HepG2 (cell line): ENCODE measurements around the gene TPSD1. TPM values are rescaled to one million over a fixed set of nuclear protein-coding genes. Genes with fewer than 3 reads are reported as not detected.
"Not testable (repeated sequence)": the region's sequence is repeated elsewhere in the genome, so short reads cannot be mapped to it uniquely, and the experiment has no call there.

Experiments
- ATAC-seq: fragments of 200-7000 bp; cut with Tn5 transposase; 3 replicates; pipeline ENCODE4 v1.9.1; 2020; ENCODE audit warnings: mild to moderate bottlenecking, moderate library complexity
- Bru-seq: library from RNA; stranded (reverse); fragments of 400-500 nt; gene quantifications from one replicate; lab custom pipeline; 2021; lab: Mats Ljungman, UMichigan
- BruChase-seq, 2 experiments: library from RNA; stranded (reverse); fragments of 400-500 nt; gene quantifications; one replicate each; lab custom pipeline; 2021; lab: Mats Ljungman, UMichigan
- BruUV-seq: library from RNA; stranded (reverse); fragments of 400-500 nt; replicated peaks from 2 replicates; lab custom pipeline; 2021; lab: Mats Ljungman, UMichigan
- CTCF ChIA-PET: fragments of 300-600 bp; formaldehyde crosslinking; extraction: SDS; loops from one replicate; lab custom pipeline; 2021; ENCODE audit warnings: low total read pairs, inconsistent platforms, low intra/inter-chr PET ratio; lab: Yijun Ruan, JAX
- POLR2A ChIA-PET: fragments of 350-600 bp; sonication (Branson Sonifier 250); formaldehyde crosslinking; loops from one replicate; lab custom pipeline; 2020; ENCODE audit warnings: antibody characterized with exemption, inconsistent platforms; lab: Yijun Ruan, JAX
- DNase-seq: peaks from one replicate; pipeline ENCODE4 v3.0.0-alpha.2; 2015; ENCODE audit warnings: low spot score
- FAIRE-seq: peaks from 3 replicates; lab custom pipeline; 2011; peaks lifted over from hg19 to GRCh38; lab: Jason Lieb, UNC
- H2AFZ ChIP-seq: one replicate; pipeline ENCODE4 v1.6.1; 2011; ENCODE audit warnings: low read length, inconsistent platforms
- H3K27ac ChIP-seq: fragments of 300-600 bp; 3 replicates; pipeline ENCODE4 v1.8.0; 2011; ENCODE audit warnings: mixed run types, mild to moderate bottlenecking, mixed read lengths, low read length, inconsistent platforms; ENCODE audit not compliant: insufficient read depth; ENCODE audit errors: extremely low read length
- H3K27me3 ChIP-seq, 2 experiments: fragments of 200-600 bp in 1 of 2; 2 replicates in 1 of 2; 3 replicates in 1 of 2; pipeline versions ENCODE4 v1.6.0 to v1.8.0; 2011; ENCODE audit warnings: low read length in 2 of 2, mild to moderate bottlenecking in 2 of 2, moderate library complexity in 2 of 2, inconsistent platforms in 1 of 2; ENCODE audit not compliant: insufficient read depth in 2 of 2, control insufficient read depth in 1 of 2
- H3K36me3 ChIP-seq, 2 experiments: fragments of 200-600 bp in 1 of 2; replicated peaks in 1 of 2; 2 replicates in 1 of 2; 3 replicates in 1 of 2; pipeline versions ENCODE4 v1.5.1 to v1.8.0; 2011; ENCODE audit warnings: low read length in 2 of 2, inconsistent platforms in 1 of 2; ENCODE audit not compliant: insufficient read depth in 2 of 2, control insufficient read depth in 1 of 2
- H3K4me1 ChIP-seq: 2 replicates; pipeline ENCODE4 v1.5.1; 2012; ENCODE audit warnings: low read length, inconsistent platforms; ENCODE audit not compliant: insufficient read depth
- H3K4me2 ChIP-seq: 2 replicates; pipeline ENCODE4 v1.6.0; 2011; ENCODE audit warnings: low read depth, low read length, inconsistent platforms
- H3K4me3 ChIP-seq, 3 experiments: fragments of 200-600 bp in 1 of 3; sonication (generic), shearing (Covaris generic) in 1 of 3; replicated peaks in 1 of 3; 2 replicates each; pipeline ENCODE4 v1.5.1; 2011 to 2016; ENCODE audit warnings: low read length in 3 of 3, inconsistent platforms in 2 of 3, low read depth in 2 of 3, mild to moderate bottlenecking in 2 of 3, control low read depth in 1 of 3, mixed read lengths in 1 of 3; ENCODE audit not compliant: insufficient read depth in 1 of 3
- H3K79me2 ChIP-seq: one replicate; pipeline ENCODE4 v1.6.1; 2011; ENCODE audit warnings: low read length, inconsistent platforms; ENCODE audit not compliant: insufficient read depth
- H3K9ac ChIP-seq: 2 replicates; pipeline ENCODE4 v1.6.0; 2011; ENCODE audit warnings: mild to moderate bottlenecking, low read depth, low read length, inconsistent platforms; ENCODE audit not compliant: insufficient read depth
- H3K9me3 ChIP-seq: 2 replicates; pipeline ENCODE4 v1.5.1; 2012; ENCODE audit warnings: mild to moderate bottlenecking, low read length
- H4K20me1 ChIP-seq: 2 replicates; pipeline ENCODE4 v1.6.0; 2011; ENCODE audit warnings: inconsistent platforms, mild to moderate bottlenecking, low read length, moderate library complexity; ENCODE audit not compliant: insufficient read depth
- ZSCAN22 ChIP-seq: sonication (generic); formaldehyde crosslinking; IDR thresholded peaks from 2 replicates; pipeline ENCODE4 v1.4.0; 2020; ENCODE audit warnings: mild to moderate bottlenecking, missing genetic modification reagents
- WGBS: methylation state at CpG from one replicate; pipeline ENCODE4 v1.1.6; 2017; ENCODE audit warnings: low lambda C conversion rate; 5-methylcytosine and 5-hydroxymethylcytosine counted together
- in situ Hi-C: cut with HindIII; loops from 2 replicates; pipeline ENCODE4 v1.10.0; 2017; ENCODE audit warnings: low pct_unique_long_range_greater_than_20kb; ENCODE audit not compliant: extremely low pct_ligation_motif_present
- intact Hi-C: fragments of 100-400 bp; cut with micrococcal nuclease; formaldehyde crosslinking; loops from one replicate; pipeline ENCODE4 v1.10.0; 2022; ENCODE audit not compliant: unreplicated experiment
- long read RNA-seq, 2 experiments: library from RNA in 1 of 2; library from polyadenylated mRNA in 1 of 2; stranded (forward) in 1 of 2; unstranded in 1 of 2; transcript quantifications; one replicate each; pipeline ENCODE4 v2.0.0, GENCODE V29; 2019 to 2022
- polyA minus RNA-seq, 3 experiments: library from RNA; depleted of rRNA, polyadenylated mRNA; stranded (reverse); fragments of >200 nt; gene quantifications; 2 replicates each; pipeline ENCODE4 v1.2.3, GENCODE V29; 2011; ENCODE audit warnings: low replicate concordance in 1 of 3
- polyA plus RNA-seq, 8 experiments: library from polyadenylated mRNA; depleted of rRNA in 3 of 8; stranded (reverse) in 7 of 8; unstranded in 1 of 8; fragments of >200 nt; fragmentation: Illumina TruSeq in 4 of 8; extraction: Trizol in 4 of 8; gene quantifications; 2 replicates each; pipeline versions ENCODE4 v1.2.1 to v1.2.3, GENCODE V29; 2011 to 2016; ENCODE audit warnings: low read depth in 4 of 8, missing spikeins in 1 of 8, mixed read lengths in 1 of 8; ENCODE audit not compliant: insufficient read depth in 1 of 8
- total RNA-seq, 5 experiments: library from RNA; depleted of rRNA; stranded (reverse); fragments of >200 nt; fragmentation: Illumina TruSeq; extraction: Trizol; gene quantifications; 2 replicates each; pipeline ENCODE4 v1.2.3, GENCODE V29; 2016; ENCODE audit warnings: low read depth in 1 of 5
- TF ChIP-seq, protein P1 (sequence below): sonication (generic); formaldehyde crosslinking; IDR thresholded peaks from 2 replicates; pipeline ENCODE4 v1.5.0; 2020; ENCODE audit warnings: missing genetic modification reagents

Gene TPSD1
- total RNA-seq (2016; rRNA removed; fragmentation: Illumina TruSeq; extraction: Trizol) (not detected in 2 replicates), polyA plus RNA-seq (2011; rRNA removed) (not detected in 2 replicates), polyA minus RNA-seq (2011; rRNA and poly(A)+ RNA removed; ENCODE audit: low replicate concordance) (not detected in 2 replicates), Bru-seq, nascent RNA (not detected), BruChase-seq, experiment 1, labeled RNA remaining after a 6-hour chase (not detected), BruChase-seq, experiment 2, labeled RNA remaining after a 2-hour chase (not detected)
- total RNA-seq (2016; cell fraction: cytosol; rRNA removed; fragmentation: Illumina TruSeq; extraction: Trizol; ENCODE audit: low read depth): not detected in 2 replicates
- total RNA-seq (2016; cell fraction: insoluble cytoplasmic fraction; rRNA removed; fragmentation: Illumina TruSeq; extraction: Trizol): not detected in 2 replicates
- not detected in 2 replicates for total RNA-seq (2016; cell fraction: membrane; rRNA removed; fragmentation: Illumina TruSeq; extraction: Trizol)
- total RNA-seq (2016; cell fraction: nucleus; rRNA removed; fragmentation: Illumina TruSeq; extraction: Trizol): not detected in 2 replicates
- polyA plus RNA-seq (2011; cell fraction: cytosol; rRNA removed): not detected in 2 replicates
- polyA plus RNA-seq (2011; cell fraction: nucleus; rRNA removed): not detected in 2 replicates
- not detected in 2 replicates for polyA plus RNA-seq (2012)
- not detected in 2 replicates for polyA plus RNA-seq (2016; cell fraction: cytosol; fragmentation: Illumina TruSeq; extraction: Trizol; ENCODE audit: low read depth)
- polyA plus RNA-seq (2016; cell fraction: insoluble cytoplasmic fraction; fragmentation: Illumina TruSeq; extraction: Trizol; ENCODE audit: low read depth): not detected in 2 replicates
- polyA plus RNA-seq (2016; cell fraction: membrane; fragmentation: Illumina TruSeq; extraction: Trizol; ENCODE audit: low read depth): not detected in 2 replicates
- not detected in 2 replicates for polyA plus RNA-seq (2016; cell fraction: nucleus; fragmentation: Illumina TruSeq; extraction: Trizol; ENCODE audit: insufficient read depth, low read depth)
- not detected in 2 replicates for polyA minus RNA-seq (2011; cell fraction: cytosol; rRNA and poly(A)+ RNA removed)
- polyA minus RNA-seq (2011; cell fraction: nucleus; rRNA and poly(A)+ RNA removed): not detected in 2 replicates
- long read RNA-seq, experiment 1: 0 reads
- long read RNA-seq, experiment 2: 0 reads

DNA sequence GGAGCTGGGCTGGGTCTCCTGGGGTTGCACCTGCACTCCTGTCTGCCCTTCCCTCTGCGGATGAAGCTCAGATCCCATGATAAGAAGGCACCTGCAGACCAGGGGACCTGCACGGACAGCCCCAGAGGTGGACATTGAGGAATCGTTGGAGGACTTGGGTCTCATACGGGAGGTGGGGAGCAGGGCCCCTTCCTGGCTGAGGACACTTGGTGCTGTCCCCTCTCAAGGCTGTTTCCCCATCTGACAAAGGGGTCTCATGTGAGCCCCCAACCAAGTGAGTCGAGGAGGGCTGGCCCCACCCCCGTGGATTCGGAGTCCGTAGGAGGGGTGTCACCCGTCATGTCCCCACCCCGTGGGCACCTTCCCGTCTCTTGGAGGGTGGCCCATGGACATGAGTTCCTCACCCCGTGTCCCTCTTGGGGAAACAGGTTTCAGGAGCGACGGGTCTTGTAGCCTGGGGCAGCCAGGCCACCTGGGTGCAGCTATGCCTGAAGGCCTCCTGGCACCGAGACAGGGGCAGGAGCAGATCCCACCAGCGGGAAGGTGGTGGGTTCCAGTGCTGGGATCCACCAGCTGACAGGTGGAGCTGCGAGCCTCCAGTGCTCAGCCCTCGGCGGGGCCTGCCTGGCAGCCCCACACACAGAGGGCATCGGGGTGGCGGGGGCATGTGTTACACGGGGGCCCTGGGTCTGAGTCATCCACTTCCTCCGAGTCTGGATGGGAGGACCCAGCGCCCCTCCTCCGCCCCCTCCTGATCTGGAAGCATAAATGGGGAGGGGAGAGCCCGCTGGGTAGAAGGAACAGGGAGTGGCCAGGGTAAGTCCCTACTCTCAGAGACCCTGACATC, at the start of gene TPSD1:
TSS of gene TPSD1 (plus strand) at position 794 of the 847 bp plus-strand sequence. CDS start 212 bp downstream, outside the sequence.
- 8% methylated on average over 9 of the region's 26 CpGs for WGBS
- H3K27ac ChIP-seq, DNase-seq, H4K20me1 ChIP-seq, H3K4me1 ChIP-seq, H3K4me2 ChIP-seq, BruUV-seq, H2AFZ ChIP-seq, in situ Hi-C loops, H3K36me3 ChIP-seq, intact Hi-C loops, POLR2A ChIA-PET, H3K9ac ChIP-seq, H3K79me2 ChIP-seq, H3K9me3 ChIP-seq, CTCF ChIA-PET, H3K4me3 ChIP-seq, FAIRE-seq: not testable (repeated sequence)
- peak; percentile 8; the same call in 2 of the 3 replicates for ATAC-seq
- peaks cover 13 to 35% of the 10 kb centered on the region in 2 experiments; a peak in 4 of 5 replicates for H3K27me3 ChIP-seq

DNA sequence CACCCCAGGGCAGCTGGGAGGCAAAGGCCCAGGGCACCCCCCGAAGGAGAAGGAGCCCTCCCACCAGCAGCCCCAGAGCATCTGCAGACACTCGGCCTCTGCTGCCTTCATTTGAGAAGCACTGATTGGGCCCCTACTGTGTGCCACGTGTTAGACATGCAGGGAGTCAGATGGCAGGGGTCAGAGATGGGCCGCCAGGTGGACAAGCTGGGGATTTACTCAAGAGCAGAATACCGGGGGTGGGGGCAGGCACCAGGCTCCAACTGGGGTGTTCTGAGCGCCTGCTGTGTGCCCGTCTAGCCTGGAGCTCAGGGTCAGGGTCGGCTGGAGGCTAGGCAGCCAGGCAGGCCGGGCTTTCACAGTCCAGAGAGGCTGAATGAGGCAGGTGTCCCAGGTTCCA, 49.5 kb upstream of the TPSD1 start:
- intact Hi-C loops: no loop called here
- 19% methylated on average over 5 of the region's 9 CpGs for WGBS

More for the DNA sequence above, 49.5 kb upstream of the TPSD1 start:
- ChIA-PET CTCF (no interaction called here), POLR2A (interaction anchor here (0.6 kb wide), 1 partner anchor 19 kb away, joined by 4 read pairs; the partner anchor contains the start of gene TPSG1)
- in situ Hi-C loops: loop anchor here (25.0 kb wide), 1 partner anchor 394 kb away; the partner anchor contains the start of gene GNG13
- H3K9me3 ChIP-seq: no peaks in the 10 kb centered on the region
- no peak overlapping the region for H3K4me3 ChIP-seq
- ATAC-seq: peak; percentile 8; the same call in 2 of the 3 replicates
- H3K79me2 ChIP-seq: no peaks in the 10 kb centered on the region
- H3K27ac ChIP-seq: no peak overlapping the region
- BruUV-seq: no TSS peak
- no peaks in the 10 kb centered on the region for H3K36me3 ChIP-seq
- TF ChIP-seq, protein P1, sequence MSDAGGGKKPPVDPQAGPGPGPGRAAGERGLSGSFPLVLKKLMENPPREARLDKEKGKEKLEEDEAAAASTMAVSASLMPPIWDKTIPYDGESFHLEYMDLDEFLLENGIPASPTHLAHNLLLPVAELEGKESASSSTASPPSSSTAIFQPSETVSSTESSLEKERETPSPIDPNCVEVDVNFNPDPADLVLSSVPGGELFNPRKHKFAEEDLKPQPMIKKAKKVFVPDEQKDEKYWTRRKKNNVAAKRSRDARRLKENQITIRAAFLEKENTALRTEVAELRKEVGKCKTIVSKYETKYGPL (CRISPR knock-in tag): no peak
- TF ChIP-seq ZSCAN22 (CRISPR knock-in tag): peak; percentile 49; the same call in 1 of the 2 replicates
- peaks cover 0 to 11% of the 10 kb centered on the region in 2 experiments; a peak in 2 of 5 replicates for H3K27me3 ChIP-seq
- no peaks in the 10 kb centered on the region for H3K4me1 ChIP-seq
- no peak overlapping the region for H2AFZ ChIP-seq
- H3K9ac ChIP-seq: no peak overlapping the region
- peak; percentile 23 for DNase-seq
- H4K20me1 ChIP-seq: no peaks in the 10 kb centered on the region
- FAIRE-seq: no peak
- no peak overlapping the region for H3K4me2 ChIP-seq
